Measurements from ENCODE around the gene MAGEA12. TPM values are rescaled to one million over a fixed set of nuclear protein-coding genes. Genes with fewer than 3 reads are reported as not detected.
"Not testable (repeated sequence)": the region's sequence is repeated elsewhere in the genome, so short reads cannot be mapped to it uniquely, and the experiment has no call there.

MAGEA12 gene
- not detected for polyA plus RNA-seq (2013)

- H3K27me3 ChIP-seq (replicated peaks in 2 of 5; ENCODE audit: control insufficient read depth in 4 of 5, insufficient read depth in 5 of 5, low read length in 4 of 5), result peaks cover 0 to 3% (median 0%) of the 10 kb centered on the region in 5 experiments
- WGBS (ENCODE audit: insufficient coverage), result 92% methylated on average over 2 of the region's 21 CpGs
- no peak within 1 kb of the TSS for H3K27ac ChIP-seq (ENCODE audit: insufficient read depth in 1 of 2, low read depth in 1 of 2, low read length in 2 of 2, poor library complexity in 1 of 2, severe bottlenecking in 2 of 2)
- POLR2A ChIA-PET, result no interaction called here
- no peaks in the 10 kb centered on the region for H3K4me1 ChIP-seq (ENCODE audit: control extremely low read depth in 1 of 4, control insufficient read depth in 4 of 4, insufficient read depth in 4 of 4, low read length in 3 of 4)
- peaks cover 0 to 3% (median 0%) of the 10 kb centered on the region in 5 experiments for H3K9me3 ChIP-seq (ENCODE audit: control extremely low read depth in 1 of 5, control insufficient read depth in 4 of 5, insufficient read depth in 2 of 5, low read depth in 1 of 5, low read length in 4 of 5)
- no peak for DNase-seq
- no peak within 1 kb of the TSS for H3K4me3 ChIP-seq (ENCODE audit: control insufficient read depth in 1 of 7, extremely low read depth in 1 of 7, insufficient read depth in 4 of 7, low read depth in 2 of 7, low read length in 6 of 7)
- H3K36me3 ChIP-seq (ENCODE audit: control insufficient read depth in 4 of 4, insufficient read depth in 4 of 4, low read length in 3 of 4), result no peaks in the 10 kb centered on the region
- CTCF ChIA-PET, result no interaction called here
Observed at GRCh38 chrX:152733261-152733975, at the start of gene MAGEA12, which contains the start of gene CSAG1. MAGEA12 (plus strand) TSS chrX:152733757; CDS start chrX:152736162, 2,405 bp downstream. CSAG1 (minus strand) TSS chrX:152733721; CDS start chrX:152732460, 1,261 bp downstream.

- POLR2A ChIA-PET; H3K4me3 ChIP-seq (ENCODE audit: control insufficient read depth in 1 of 7, extremely low read depth in 1 of 7, insufficient read depth in 4 of 7, low read depth in 2 of 7, low read length in 6 of 7); CTCF ChIA-PET; H3K27ac ChIP-seq (ENCODE audit: insufficient read depth in 1 of 2, low read depth in 1 of 2, low read length in 2 of 2, poor library complexity in 1 of 2, severe bottlenecking in 2 of 2); DNase-seq; H3K9me3 ChIP-seq (ENCODE audit: control extremely low read depth in 1 of 5, control insufficient read depth in 4 of 5, insufficient read depth in 2 of 5, low read depth in 1 of 5, low read length in 4 of 5); H3K4me1 ChIP-seq (ENCODE audit: control extremely low read depth in 1 of 4, control insufficient read depth in 4 of 4, insufficient read depth in 4 of 4, low read length in 3 of 4); H3K36me3 ChIP-seq (ENCODE audit: control insufficient read depth in 4 of 4, insufficient read depth in 4 of 4, low read length in 3 of 4); H3K27me3 ChIP-seq (replicated peaks in 2 of 5; ENCODE audit: control insufficient read depth in 4 of 5, insufficient read depth in 5 of 5, low read length in 4 of 5): not testable (repeated sequence)
- no CpG with 5 or more reads among the region's 34 CpGs for WGBS (ENCODE audit: insufficient coverage)
Observed at GRCh38 chrX:152697952-152698931, 35.3 kb upstream of the MAGEA12 start, which contains the start of gene MAGEA3. MAGEA3 (plus strand) TSS chrX:152698794; CDS start chrX:152700833, 2,039 bp downstream.

- H3K9me3 ChIP-seq (ENCODE audit: control extremely low read depth in 1 of 5, control insufficient read depth in 4 of 5, insufficient read depth in 2 of 5, low read depth in 1 of 5, low read length in 4 of 5); CTCF ChIA-PET; DNase-seq; H3K27me3 ChIP-seq (replicated peaks in 2 of 5; ENCODE audit: control insufficient read depth in 4 of 5, insufficient read depth in 5 of 5, low read length in 4 of 5); H3K4me3 ChIP-seq (ENCODE audit: control insufficient read depth in 1 of 7, extremely low read depth in 1 of 7, insufficient read depth in 4 of 7, low read depth in 2 of 7, low read length in 6 of 7); POLR2A ChIA-PET; H3K27ac ChIP-seq (ENCODE audit: insufficient read depth in 1 of 2, low read depth in 1 of 2, low read length in 2 of 2, poor library complexity in 1 of 2, severe bottlenecking in 2 of 2); H3K36me3 ChIP-seq (ENCODE audit: control insufficient read depth in 4 of 4, insufficient read depth in 4 of 4, low read length in 3 of 4); H3K4me1 ChIP-seq (ENCODE audit: control extremely low read depth in 1 of 4, control insufficient read depth in 4 of 4, insufficient read depth in 4 of 4, low read length in 3 of 4): not testable (repeated sequence)
- WGBS (ENCODE audit: insufficient coverage), result 100% methylated on average over 2 of the region's 5 CpGs
Observed at GRCh38 chrX:152700390-152700789, 33.2 kb upstream of the MAGEA12 start.

GRCh38 chrX:152706500-152706899 lies 27.1 kb upstream of the MAGEA12 start:
- H3K9me3 ChIP-seq (ENCODE audit: control extremely low read depth in 1 of 5, control insufficient read depth in 4 of 5, insufficient read depth in 2 of 5, low read depth in 1 of 5, low read length in 4 of 5); H3K27ac ChIP-seq (ENCODE audit: insufficient read depth in 1 of 2, low read depth in 1 of 2, low read length in 2 of 2, poor library complexity in 1 of 2, severe bottlenecking in 2 of 2); POLR2A ChIA-PET; H3K4me1 ChIP-seq (ENCODE audit: control extremely low read depth in 1 of 4, control insufficient read depth in 4 of 4, insufficient read depth in 4 of 4, low read length in 3 of 4); H3K27me3 ChIP-seq (replicated peaks in 2 of 5; ENCODE audit: control insufficient read depth in 4 of 5, insufficient read depth in 5 of 5, low read length in 4 of 5); DNase-seq; H3K36me3 ChIP-seq (ENCODE audit: control insufficient read depth in 4 of 4, insufficient read depth in 4 of 4, low read length in 3 of 4); CTCF ChIA-PET; H3K4me3 ChIP-seq (ENCODE audit: control insufficient read depth in 1 of 7, extremely low read depth in 1 of 7, insufficient read depth in 4 of 7, low read depth in 2 of 7, low read length in 6 of 7): not testable (repeated sequence)
- WGBS (ENCODE audit: insufficient coverage), result 87% methylated on average over 2 of the region's 7 CpGs

GRCh38 chrX:152709173-152709572 lies 24.4 kb upstream of the MAGEA12 start, which contains the start of gene CSAG2:
CSAG2 (minus strand) TSS chrX:152709273; CDS start chrX:152709112, 161 bp downstream.
- H3K27me3 ChIP-seq (replicated peaks in 2 of 5; ENCODE audit: control insufficient read depth in 4 of 5, insufficient read depth in 5 of 5, low read length in 4 of 5); DNase-seq; CTCF ChIA-PET; H3K9me3 ChIP-seq (ENCODE audit: control extremely low read depth in 1 of 5, control insufficient read depth in 4 of 5, insufficient read depth in 2 of 5, low read depth in 1 of 5, low read length in 4 of 5); H3K4me1 ChIP-seq (ENCODE audit: control extremely low read depth in 1 of 4, control insufficient read depth in 4 of 4, insufficient read depth in 4 of 4, low read length in 3 of 4); H3K36me3 ChIP-seq (ENCODE audit: control insufficient read depth in 4 of 4, insufficient read depth in 4 of 4, low read length in 3 of 4); H3K27ac ChIP-seq (ENCODE audit: insufficient read depth in 1 of 2, low read depth in 1 of 2, low read length in 2 of 2, poor library complexity in 1 of 2, severe bottlenecking in 2 of 2); POLR2A ChIA-PET; H3K4me3 ChIP-seq (ENCODE audit: control insufficient read depth in 1 of 7, extremely low read depth in 1 of 7, insufficient read depth in 4 of 7, low read depth in 2 of 7, low read length in 6 of 7): not testable (repeated sequence)
- WGBS (ENCODE audit: insufficient coverage), result no CpG with 5 or more reads among the region's 2 CpGs

- WGBS (ENCODE audit: insufficient coverage), result no CpG with 5 or more reads among the region's 5 CpGs
- H3K9me3 ChIP-seq (ENCODE audit: control extremely low read depth in 1 of 5, control insufficient read depth in 4 of 5, insufficient read depth in 2 of 5, low read depth in 1 of 5, low read length in 4 of 5); H3K4me3 ChIP-seq (ENCODE audit: control insufficient read depth in 1 of 7, extremely low read depth in 1 of 7, insufficient read depth in 4 of 7, low read depth in 2 of 7, low read length in 6 of 7); CTCF ChIA-PET; H3K36me3 ChIP-seq (ENCODE audit: control insufficient read depth in 4 of 4, insufficient read depth in 4 of 4, low read length in 3 of 4); H3K4me1 ChIP-seq (ENCODE audit: control extremely low read depth in 1 of 4, control insufficient read depth in 4 of 4, insufficient read depth in 4 of 4, low read length in 3 of 4); H3K27me3 ChIP-seq (replicated peaks in 2 of 5; ENCODE audit: control insufficient read depth in 4 of 5, insufficient read depth in 5 of 5, low read length in 4 of 5); DNase-seq; POLR2A ChIA-PET; H3K27ac ChIP-seq (ENCODE audit: insufficient read depth in 1 of 2, low read depth in 1 of 2, low read length in 2 of 2, poor library complexity in 1 of 2, severe bottlenecking in 2 of 2): not testable (repeated sequence)
Observed at GRCh38 chrX:152713195-152713594, 20.4 kb upstream of the MAGEA12 start.
